ENCODE results near the gene TAS2R38.

TAS2R38 gene

DNA sequence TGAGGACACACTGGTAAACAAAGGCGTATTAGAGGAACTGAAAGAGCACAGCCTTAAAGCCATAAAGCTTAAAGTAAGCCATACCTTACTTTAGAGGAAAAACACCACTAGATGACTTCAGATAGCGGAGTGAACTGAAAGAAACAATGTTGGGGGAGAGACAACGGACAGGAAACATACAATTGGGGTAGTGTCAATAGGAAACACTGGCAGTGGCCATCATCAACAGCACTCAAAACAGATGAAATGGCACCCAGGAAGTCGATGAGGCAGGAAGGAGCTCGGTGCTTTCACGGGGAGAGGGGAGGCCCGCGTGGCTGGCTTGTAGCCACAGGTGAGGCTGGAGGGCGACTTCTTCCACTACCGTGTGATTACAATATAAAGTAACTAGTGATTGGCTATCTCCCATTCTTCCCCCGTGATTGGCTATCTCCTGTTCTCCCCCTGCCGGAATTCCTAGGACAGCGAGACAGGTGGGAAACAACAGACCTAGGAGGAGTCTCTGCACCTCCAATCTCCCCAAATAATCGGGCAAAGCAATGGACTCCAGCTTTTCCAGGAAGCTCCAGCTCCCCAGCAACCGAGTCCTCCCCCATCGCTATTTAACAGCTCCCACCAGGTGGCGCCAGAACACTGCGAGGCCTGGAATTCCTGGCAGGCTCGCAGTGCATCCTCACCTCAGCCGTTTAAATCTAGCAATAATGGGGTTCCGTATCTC, 2.4 kb upstream of the TAS2R38 start:
- DNase-seq: peak; percentile 67

DNA sequence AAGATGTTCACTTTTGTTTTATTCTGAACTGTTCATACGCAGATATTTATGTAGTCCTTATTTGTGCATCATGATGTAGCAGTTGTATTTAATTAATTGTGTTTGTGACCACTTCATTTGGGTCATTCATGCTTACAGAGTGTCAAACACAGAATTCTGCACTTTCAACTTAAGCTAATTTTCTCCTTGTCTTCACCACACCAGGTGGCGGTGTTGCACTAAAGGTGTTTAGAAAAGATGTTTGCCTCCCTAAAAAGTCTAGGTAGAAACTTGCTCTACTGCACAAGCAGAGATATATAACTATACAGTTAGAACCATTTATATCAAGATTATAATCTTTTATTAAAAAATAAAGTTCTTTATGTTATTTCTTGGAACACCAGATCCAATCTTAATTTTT, 1.3 kb upstream of the TAS2R38 start:
- DNase-seq: peak; percentile 41

DNA sequence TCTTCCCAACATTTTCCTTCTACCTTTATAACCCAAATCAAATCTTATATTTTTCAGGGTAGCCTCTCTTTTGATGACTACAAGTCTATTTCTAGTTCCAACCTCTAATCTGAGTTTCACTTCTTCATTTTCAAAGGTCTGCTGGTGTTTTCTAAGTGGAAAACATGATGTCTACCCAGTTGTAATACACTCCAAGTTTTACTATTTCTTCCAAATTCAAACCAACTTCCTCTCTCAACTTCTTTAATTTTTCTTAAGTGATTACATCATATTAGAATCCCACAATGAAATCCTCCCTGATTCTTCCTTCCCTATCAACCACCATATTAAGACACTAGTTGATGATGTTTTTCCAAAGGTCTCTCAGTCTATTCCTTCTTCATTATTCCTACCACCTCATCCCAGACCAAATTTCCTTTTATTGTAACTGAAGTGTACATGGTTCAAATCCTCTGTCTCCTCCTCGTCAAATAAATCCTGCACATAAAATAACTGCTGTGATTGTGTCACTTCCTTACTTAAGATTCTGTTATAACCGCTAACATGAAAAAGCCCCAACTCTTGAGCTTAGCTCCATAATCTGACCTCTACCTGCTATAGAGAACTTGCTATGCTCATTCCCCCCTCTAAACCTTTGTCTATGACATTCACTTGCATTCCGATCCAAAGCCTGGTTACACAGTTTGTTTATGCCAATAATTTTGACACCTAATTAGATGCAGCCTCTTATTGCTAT, 12.7 kb downstream of the TAS2R38 start:
- no peak for DNase-seq

DNA sequence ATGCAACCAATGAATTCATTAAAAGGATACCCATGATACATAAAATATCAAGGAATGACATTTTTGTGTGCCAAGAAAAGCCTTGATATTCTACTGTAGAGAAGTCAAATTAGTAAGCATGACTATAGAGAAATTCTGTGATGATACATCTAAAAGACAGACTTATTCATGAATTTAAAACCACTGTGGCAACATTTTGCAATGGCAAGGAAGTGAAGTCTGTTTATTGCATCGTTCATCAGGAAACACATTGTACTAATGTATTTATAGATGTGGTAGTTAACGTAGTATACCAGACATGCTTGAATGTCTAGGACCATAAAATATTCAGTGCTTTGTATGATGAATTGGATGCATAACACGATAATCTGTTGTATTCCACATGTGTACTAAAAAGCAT, 17.5 kb downstream of the TAS2R38 start:
- DNase-seq: no peak

DNA sequence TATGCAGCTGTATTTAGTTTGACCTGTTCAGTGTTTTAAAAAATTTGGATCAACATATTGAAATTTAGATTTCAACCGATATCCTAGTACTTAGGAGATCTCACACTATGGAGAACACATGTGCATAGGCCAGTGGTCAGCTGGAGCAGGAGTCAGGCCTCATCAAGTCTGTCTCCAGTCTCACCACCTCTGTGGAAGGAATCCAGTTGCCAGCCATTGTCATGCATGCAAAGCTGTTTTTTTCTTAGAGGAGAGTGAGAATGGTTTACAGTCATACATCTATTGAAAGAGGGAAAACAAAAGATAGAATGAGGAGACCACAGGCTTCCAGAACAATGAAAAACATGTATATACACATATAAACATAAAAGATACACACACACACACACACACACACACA, 19.2 kb downstream of the TAS2R38 start:
- DNase-seq: no peak

DNA sequence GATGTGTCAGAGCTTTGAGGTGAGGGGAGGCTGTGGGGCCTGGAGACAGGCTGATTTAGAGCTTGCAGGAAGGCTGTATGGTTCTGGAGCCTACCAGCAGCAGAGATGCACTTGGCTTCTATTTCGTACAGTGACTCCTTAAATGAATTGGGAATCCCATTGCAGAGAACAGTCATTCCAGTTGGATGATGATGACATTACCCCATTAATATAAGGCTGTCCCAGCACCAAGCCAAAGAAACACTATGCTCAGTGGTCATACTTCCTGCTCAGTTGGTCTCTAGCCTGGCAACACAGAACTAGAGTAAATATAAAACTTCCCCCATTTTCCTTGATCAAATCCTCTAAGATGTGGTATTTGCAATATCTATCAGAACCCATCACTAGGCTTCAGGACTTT, 21.1 kb downstream of the TAS2R38 start:
- no peak for DNase-seq

DNA sequence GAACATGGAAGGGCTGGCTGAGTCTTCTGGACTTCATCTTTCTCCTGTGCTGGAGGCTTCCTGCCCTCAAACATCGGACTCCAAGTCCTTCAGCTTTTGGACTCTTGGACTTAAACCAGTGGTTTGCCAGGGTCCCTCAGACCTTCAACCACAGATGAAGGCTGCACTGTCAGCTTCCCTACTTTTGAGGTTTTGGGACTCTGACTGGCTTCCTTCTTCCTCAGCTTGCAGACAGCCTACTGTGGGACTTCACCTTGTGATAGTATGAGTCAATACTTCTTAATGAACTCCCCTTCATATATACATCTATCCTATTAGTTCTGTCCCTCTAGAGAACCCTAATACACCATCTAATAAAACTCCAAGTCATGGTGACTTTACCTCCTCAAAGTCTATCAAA, 22.8 kb downstream of the TAS2R38 start:
- no peak for DNase-seq

DNA sequence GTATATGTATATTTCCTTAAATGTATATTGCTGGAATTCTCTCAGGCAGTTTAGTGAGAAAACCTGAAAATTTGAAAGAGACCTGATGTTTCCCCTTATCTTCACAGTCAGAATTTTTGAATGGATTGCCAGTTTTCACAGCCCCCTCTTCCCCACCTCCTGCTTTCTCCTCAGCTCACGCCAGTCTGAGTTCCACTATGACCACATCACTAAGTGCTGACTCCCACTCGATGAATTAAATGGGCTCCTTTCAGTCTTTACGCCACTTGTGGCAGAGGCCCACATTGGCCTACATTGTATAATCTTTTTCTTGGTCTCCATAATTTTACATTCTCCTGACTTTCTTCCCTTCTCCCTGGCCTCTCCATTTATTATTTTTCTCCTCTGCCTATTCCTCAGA, 23.7 kb downstream of the TAS2R38 start:
- DNase-seq: no peak

DNA sequence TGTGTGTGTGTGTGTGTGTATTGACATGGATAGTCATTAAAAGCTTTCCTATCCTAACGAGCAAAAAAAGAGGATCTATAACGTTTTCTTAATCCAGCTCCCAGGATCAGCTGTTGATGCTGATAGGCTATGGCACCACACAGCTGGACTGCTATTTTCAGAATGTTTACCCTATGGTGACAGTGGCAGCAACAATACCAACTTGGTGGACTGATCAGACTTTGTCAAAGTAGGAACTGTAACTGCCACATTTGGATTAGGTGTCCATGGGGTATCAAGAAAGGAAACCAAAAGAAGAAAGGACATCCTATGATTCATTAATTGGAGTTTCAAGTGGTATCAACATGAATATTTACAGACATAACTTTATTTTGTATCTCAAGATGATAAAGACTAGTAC, 24.1 kb downstream of the TAS2R38 start:
- no peak for DNase-seq

DNA sequence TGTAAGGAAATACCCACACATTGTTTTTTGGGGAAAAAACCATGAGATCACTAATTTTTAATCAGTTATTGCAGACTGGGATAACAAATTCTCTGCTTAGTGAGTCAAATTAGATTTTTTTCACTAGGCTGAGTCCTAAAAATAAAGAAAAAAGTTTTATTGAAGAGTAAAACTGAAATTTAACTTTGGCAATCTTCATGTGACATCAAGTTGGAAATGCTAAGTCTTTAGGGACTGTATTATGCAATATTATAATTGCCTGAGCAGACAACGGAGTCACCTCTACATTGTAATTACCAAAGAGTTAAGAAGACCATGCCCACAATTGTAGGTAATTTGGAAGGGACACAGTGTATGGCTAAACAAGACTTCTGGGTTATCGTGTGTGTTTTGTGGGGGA, 24.6 kb downstream of the TAS2R38 start:
- no peak for DNase-seq

DNA sequence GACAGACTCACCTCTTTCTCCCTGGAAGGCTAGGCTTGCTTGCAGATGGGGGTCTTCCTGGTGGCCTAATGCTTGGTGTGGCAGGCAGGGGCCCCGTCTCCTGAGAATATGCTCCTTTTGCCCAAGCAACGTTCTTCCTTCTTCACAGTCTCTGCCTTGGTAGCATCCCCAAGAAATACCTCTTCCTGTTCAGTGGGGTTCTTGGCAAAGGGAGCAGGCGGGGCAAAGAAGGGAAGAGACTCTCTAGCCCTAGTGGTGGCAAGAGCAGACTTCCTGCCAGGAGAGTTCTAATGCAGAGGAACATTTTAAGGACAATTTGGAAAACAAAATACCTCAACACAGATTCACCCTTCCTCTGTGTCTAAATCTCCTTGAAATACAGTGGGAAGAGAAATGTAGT, 26.8 kb downstream of the TAS2R38 start, which contains the start of gene CLEC5A:
Gene CLEC5A (minus strand): TSS at position 179 of the 400 bp plus-strand sequence. CDS start 682 bp downstream, outside the sequence.
- DNase-seq: no peak

DNA sequence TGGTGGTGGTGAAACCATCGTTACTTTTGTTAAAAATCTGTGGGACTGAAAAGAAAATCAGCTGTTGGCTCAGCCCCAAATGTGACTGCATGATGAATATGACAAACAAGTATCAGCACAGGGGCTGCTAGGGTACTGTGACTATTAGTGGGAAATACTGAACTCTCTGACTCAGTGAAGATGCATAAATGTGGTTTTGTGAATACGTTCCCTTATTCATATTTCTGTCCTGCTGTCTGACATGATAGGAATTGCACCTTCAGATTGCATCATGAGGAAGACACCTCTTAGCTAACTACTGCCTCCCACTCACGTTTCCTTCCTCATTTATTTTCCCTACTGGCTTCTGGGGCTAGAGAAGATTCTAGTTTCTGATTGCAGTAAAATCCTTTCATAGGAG, 28.2 kb downstream of the TAS2R38 start:
- DNase-seq: no peak

DNA sequence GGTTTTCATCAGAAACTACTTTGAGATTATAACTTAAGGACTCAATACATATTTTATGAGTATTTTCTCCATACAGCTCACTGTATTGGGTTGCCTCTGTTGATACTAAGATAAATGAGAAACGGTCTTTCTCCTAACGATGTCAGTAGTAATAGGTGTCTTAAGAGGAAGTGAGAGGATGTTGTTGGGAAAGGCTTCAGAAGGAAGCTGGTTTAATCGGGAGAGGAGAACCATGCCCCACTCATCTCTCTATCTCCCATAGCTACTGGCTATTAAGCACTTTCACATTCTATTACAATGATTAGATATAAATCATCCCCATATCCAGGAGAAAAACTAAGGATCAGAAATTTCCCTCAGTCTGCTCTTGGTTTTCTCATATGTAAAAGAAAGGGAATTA, 28.8 kb downstream of the TAS2R38 start:
- no peak for DNase-seq

DNA sequence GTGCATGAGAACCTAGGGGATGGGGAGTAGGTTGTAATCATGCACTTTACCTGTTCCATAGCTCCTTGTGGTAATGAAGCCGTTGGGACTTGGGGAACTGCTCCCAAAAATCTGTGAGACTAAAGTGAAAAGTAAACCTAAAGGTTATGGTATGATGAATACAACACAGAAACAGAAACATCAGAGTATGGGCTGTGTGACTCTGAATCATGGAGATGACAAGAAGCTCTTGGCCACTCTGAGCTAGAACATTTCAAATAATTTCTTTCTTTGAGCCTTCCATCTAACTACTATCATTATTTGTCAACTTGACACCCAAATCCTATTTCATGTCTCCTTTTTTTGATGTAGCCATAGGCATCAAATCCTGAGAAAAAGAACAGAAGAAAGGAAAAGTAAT, 29.7 kb downstream of the TAS2R38 start:
- DNase-seq: no peak

DNA sequence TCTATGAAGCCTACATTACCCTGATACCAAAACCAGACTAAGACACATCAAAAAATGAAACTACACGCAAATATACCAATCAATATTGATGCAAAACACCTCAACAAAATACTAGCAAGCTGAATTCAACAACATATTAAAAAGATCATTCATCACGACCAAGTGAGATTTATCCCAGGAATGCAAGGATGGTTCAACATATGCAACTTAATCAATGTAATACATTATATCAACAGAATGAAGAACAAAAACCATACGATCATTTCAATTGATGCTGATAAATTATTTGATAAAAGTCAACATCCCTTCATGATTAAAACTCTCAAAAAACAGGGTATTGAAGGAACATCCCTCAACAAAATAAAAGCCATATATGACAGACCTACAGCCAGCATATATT, 32.5 kb downstream of the TAS2R38 start:
- no peak for DNase-seq

DNA sequence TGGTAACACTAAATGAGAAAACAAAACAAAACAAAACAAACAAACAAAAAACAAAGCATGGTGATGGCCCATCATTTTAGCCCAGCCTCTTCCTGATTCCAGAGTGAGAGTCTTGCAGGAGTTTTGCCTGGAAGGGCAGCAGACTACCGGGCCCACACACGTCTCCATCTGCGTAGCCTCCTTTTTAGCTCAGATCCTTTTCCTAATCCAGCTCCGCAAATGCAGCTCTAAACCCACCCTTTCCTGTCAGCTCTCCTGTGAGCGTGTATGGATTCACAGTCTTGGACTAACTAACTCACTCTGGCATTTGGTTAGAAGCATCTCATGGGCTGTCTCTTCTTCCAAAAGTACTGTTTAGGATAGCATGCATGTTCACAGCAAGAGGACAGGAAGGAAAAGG, 43.4 kb downstream of the TAS2R38 start:
- no peak for DNase-seq

DNA sequence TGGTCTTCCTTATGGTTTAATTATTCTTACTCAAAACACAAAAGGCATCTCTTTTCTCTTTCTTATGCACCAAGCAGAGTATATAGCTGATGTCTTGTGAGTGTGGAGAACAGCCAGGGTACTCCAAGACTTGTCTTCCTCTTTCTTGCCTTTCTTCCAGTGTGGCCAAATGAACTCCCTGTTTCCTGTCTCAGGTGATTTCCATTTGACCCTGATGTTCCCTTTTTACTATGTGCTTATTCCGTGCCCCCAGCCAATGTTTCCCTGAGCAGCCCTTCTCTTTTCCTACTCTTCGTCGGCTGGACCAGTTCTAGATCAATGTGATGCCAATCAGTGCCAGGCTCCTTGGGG, 44.8 kb downstream of the TAS2R38 start:
- DNase-seq: no peak

DNA sequence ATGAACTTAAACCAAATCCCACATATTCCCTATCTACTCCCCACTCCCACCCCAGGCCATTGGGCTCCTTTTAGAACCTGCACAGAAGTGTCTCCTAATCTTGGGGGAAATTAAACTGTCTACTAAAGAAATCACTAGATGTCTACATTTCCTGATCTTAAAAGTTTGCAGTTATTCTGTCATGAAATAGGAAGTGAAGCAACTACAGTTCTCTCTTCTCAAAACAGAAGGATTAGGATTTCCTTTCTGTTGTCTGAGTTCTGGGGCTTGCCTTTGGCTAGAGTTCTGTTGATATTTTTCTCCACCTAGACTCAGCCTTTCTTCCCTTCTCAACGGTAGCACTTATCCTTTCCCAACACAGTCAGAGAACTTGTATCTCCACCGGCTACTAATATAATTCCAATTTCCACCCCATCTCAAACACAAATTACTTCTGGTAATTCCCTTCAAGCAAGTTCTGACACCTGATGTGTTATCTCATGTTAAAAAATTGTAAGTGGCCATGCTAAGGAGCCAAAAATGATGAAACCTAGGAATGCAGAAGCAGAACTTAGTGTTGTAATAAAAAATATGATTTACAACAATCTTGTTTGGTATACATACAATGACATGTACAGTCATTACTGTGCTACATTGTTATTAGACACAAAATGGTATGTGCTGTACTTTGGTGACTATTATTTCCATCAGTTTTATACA, 45.3 kb downstream of the TAS2R38 start:
- no peak for DNase-seq

Data from kidney glomerular epithelial cell (primary cell).